Fibroblast of skin of abdomen (primary cell): ENCODE data around the gene AGBL1.
"Not testable (repeated sequence)": the region's sequence is repeated elsewhere in the genome, so short reads cannot be mapped to it uniquely, and the experiment has no call there.

ENCODE experiments used
- DNase-seq: peaks from one replicate; pipeline ENCODE4 v3.0.0-alpha.2; 2013

Gene AGBL1

GRCh38 chr15:86408261-86408660 is 328.6 kb downstream of the AGBL1 start:
- DNase-seq = no peak

GRCh38 chr15:86411916-86412315 is 332.2 kb downstream of the AGBL1 start:
- DNase-seq = no peak

- no peak for DNase-seq
These were observed 333.5 kb downstream of the AGBL1 start for GRCh38 chr15:86413191-86413590.

GRCh38 chr15:86425746-86426145 is 346.1 kb downstream of the AGBL1 start:
- DNase-seq = no peak

GRCh38 chr15:86432861-86433260 is 353.2 kb downstream of the AGBL1 start:
- no peak for DNase-seq

GRCh38 chr15:86433983-86434382 is 354.3 kb downstream of the AGBL1 start:
- no peak for DNase-seq

GRCh38 chr15:86439614-86440013 is 359.9 kb downstream of the AGBL1 start:
- no peak for DNase-seq

- no peak for DNase-seq
These were observed 364.9 kb downstream of the AGBL1 start for GRCh38 chr15:86444527-86444926.

GRCh38 chr15:86445579-86446252 is 366.0 kb downstream of the AGBL1 start:
- no peak for DNase-seq

- no peak for DNase-seq
These were observed 366.6 kb downstream of the AGBL1 start for GRCh38 chr15:86446253-86446640.

- not testable (repeated sequence) for DNase-seq
These were observed 385.9 kb downstream of the AGBL1 start for GRCh38 chr15:86465470-86466039.

- DNase-seq = no peak
These were observed 402.0 kb downstream of the AGBL1 start for GRCh38 chr15:86481720-86482119.

GRCh38 chr15:86483936-86484335 is 404.3 kb downstream of the AGBL1 start:
- no peak for DNase-seq

GRCh38 chr15:86488046-86488445 is 408.4 kb downstream of the AGBL1 start:
- no peak for DNase-seq

- no peak for DNase-seq
These were observed 410.3 kb downstream of the AGBL1 start for GRCh38 chr15:86489981-86490380.

GRCh38 chr15:86491118-86491517 is 411.4 kb downstream of the AGBL1 start:
- DNase-seq = no peak

- no peak for DNase-seq
These were observed 414.2 kb downstream of the AGBL1 start for GRCh38 chr15:86493884-86494283.

GRCh38 chr15:86494475-86494874 is 414.8 kb downstream of the AGBL1 start:
- DNase-seq = no peak

- DNase-seq = no peak
These were observed 422.6 kb downstream of the AGBL1 start for GRCh38 chr15:86502301-86502700.

GRCh38 chr15:86505951-86506350 is 426.3 kb downstream of the AGBL1 start:
- DNase-seq = no peak

- no peak for DNase-seq
These were observed 426.7 kb downstream of the AGBL1 start for GRCh38 chr15:86506401-86506800.

GRCh38 chr15:86515625-86516024 is 436.0 kb downstream of the AGBL1 start:
- no peak for DNase-seq

GRCh38 chr15:86522721-86523120 is 443.1 kb downstream of the AGBL1 start:
- DNase-seq = no peak

- no peak for DNase-seq
These were observed 447.4 kb downstream of the AGBL1 start for GRCh38 chr15:86526938-86527690.
